ENCODE results near the gene BMPER.

Gene BMPER

GRCh38 chr7:34067005-34067778 lies 161.9 kb downstream of the BMPER start:
- no peak for FAIRE-seq

DNA sequence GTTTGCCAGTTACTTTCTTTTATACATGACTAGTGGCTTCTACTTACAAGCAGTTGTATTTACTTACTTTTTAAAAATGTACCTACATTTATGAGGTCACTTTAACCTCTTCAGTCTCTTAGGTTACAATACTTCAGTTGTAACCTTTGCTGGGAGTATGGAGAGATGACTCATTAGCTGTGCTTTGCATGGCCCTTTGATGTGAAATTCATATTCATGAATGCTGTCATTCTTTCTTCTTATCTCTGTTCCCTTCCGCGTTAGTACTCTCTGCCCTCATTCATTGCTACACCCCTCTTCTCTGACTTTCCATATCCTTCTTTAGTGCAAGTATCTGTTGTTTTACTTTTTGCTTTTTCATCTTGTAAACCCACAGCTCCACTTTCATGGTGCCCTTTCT lies 164.3 kb downstream of the BMPER start:
- no peak for FAIRE-seq

GRCh38 chr7:34070511-34071323 lies 165.4 kb downstream of the BMPER start:
- no peak for FAIRE-seq

DNA sequence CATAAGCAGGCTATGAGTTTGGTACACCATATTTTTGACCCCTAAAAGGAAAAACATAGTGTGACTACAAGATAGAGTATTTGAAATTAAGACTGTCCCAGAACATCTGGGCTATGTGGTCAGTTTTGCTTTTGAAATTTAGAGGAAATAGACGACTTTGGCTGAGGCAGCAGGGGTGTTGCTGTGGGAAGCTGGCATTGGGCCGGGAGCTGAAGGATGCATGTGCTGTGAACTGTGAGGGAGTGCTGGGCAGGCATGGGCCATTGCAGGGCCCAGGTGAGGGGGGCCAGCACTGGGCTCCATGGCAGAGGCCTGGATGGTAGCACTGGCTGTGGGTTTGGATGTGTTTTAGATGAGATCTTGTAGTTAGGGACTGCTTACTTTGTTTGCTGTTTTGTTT lies 168.3 kb downstream of the BMPER start:
- no peak for FAIRE-seq

- no peak for FAIRE-seq
Measured at GRCh38 chr7:34074421-34074820, 169.1 kb downstream of the BMPER start.

- FAIRE-seq = no peak
Measured at GRCh38 chr7:34075523-34076370, 170.4 kb downstream of the BMPER start.

GRCh38 chr7:34077168-34077567 lies 171.8 kb downstream of the BMPER start:
- no peak for FAIRE-seq

DNA sequence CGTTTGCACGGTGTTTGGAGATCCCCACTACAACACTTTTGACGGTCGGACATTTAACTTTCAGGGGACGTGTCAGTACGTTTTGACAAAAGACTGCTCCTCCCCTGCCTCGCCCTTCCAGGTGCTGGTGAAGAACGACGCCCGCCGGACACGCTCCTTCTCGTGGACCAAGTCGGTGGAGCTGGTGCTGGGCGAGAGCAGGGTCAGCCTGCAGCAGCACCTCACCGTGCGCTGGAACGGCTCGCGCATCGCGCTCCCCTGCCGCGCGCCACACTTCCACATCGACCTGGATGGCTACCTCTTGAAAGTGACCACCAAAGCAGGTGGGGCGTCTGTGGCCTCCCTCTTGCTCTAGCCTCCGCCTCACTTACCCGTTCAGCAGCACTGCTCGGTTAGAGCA lies 173.5 kb downstream of the BMPER start:
- no peak for FAIRE-seq

DNA sequence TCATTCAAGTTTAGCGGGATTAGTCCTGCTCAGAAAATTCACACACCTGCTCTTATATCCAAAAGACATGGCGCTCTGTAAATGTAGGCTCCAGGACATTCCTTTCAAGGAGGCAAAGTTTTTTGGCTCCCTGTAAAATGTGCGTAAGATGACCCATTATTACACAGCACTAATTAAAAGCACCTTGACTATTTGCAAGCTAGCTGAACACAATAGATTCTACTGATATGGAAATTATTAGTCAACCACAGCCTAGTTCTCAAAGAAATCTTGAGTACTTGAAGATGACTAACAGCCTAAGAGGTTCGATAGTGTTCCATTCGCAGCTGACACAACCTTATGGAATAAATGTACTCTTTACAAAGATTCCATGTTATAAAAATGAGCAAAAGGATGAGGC lies 175.2 kb downstream of the BMPER start:
- no peak for FAIRE-seq

GRCh38 chr7:34081935-34082334 lies 176.6 kb downstream of the BMPER start:
- FAIRE-seq = no peak

DNA sequence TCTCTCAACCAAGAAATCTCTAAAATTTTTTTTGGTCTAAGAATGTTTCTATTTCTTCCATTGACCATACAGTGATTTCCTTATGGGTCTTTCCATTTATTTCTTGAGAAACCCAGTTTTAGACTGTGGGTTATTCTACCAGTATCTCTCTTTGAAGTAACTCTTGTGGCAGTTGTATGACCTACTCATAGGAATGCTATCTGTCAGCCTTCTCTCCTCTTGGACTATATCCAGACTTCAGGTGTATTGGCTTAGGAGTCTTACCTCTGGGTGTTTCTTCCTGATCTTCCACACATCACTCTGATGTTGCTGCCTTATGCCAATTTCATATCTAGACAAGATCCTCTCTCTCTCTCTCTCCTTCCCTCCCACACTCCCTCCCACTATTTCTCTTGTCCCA lies 178.1 kb downstream of the BMPER start:
- FAIRE-seq = no peak

GRCh38 chr7:34084651-34085050 lies 179.3 kb downstream of the BMPER start:
- no peak for FAIRE-seq

DNA sequence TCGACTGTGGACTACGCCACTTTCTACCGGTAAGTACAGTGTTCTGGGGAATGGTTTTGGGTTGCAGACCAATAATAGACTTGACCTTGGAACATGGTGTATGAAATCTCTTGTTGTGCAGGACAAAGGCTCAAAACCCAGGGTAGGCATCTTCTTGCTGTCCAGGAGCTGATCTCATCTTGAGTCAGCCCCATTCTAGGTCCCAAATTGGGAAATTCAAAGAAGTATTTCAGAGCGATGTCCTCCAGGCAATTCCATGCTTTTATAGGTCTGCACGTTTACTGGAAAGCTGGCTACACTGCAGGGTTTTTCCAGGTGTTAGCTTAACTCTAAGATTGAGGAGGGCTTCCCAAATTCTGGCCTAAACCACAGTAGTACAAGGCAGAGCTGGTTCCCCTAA lies 180.7 kb downstream of the BMPER start:
- FAIRE-seq = no peak

GRCh38 chr7:34086981-34087380 lies 181.6 kb downstream of the BMPER start:
- FAIRE-seq = no peak

GRCh38 chr7:34087892-34088891 lies 182.9 kb downstream of the BMPER start:
- no peak for FAIRE-seq

DNA sequence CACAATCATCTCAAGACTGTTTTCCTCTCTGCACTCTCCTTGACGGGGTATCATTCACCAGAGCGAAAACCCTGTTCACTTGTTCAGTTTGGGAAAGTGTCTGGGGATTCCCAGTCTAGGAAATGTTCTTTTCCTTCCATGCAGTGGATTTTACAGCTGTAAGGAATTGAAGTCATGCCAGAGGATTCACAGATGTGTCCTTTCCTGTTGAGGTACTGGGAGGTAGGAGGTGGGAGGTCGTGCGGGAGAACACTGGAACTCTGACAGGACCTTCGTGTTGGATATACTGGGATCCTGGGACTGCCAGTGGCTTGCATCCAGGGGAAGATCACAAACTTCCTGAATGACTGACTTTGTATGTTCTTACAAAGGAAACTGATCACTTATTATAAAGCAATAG lies 185.5 kb downstream of the BMPER start:
- no peak for FAIRE-seq

DNA sequence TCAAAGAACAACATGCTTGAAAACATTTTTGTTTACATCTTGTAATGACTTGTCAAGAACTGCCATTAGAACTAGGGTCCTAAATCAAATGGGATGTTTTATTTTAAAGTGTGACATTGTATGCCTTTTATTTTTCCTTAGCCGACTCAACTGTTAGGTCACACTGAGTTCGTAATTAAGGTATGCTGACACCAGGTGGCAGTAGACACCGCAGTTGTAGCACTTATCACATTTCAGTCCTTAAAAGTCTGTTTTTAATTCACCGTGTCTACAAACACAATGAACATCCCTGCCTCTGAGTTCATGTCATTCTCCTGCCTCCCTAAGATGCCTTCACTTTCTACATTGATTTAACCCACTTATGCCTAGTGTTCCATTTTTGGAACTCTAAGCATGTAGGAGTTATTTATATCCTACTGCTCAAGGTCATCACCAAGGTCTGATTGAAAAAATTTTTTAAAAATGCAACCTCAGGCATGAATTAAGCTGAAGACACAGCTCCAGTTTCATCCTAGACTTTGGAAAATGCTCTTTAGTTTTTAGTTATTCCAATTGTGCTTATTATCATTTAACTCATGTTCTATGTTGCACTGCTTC lies 186.1 kb downstream of the BMPER start:
- no peak for FAIRE-seq

DNA sequence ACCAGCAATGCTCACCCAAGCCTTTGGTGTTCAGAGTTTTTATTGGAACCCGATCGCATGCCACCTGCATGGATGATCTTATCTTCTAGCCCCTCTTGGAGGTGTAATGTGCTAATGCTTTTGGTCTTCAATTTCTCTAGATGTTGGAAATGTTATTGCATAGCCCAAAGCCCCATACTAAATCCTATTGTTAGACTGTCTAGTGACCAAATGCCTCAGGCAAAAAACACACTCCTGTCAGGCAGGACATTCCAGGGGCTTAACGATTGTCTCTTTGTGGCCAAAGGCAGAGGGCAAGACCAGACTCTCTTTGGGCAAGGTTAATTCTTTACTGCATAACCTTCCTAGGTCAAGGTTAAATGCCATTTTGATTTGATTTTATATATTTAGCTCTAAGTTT lies 187.9 kb downstream of the BMPER start:
- FAIRE-seq = no peak

DNA sequence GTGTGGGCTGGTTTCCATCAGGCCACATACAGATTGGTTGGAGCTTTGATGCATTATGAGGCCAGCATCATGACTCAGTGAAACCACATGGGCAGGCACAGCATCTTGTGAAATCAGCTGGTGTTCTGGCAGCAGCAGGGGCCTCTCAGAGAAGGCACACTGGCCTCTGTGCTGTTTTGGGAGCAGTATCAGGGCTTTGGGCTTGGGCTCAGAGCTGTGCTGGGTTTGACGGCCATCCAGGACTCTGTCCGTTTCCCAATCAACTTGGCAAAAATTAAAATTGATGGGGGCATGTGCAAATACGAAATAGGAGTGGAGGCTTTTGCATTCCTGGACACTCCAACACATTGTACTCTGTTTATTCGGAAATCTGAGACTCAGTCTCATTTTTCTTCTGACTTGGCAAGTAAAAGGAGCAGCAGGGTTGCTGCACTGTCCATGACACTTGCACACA lies 190.9 kb downstream of the BMPER start:
- FAIRE-seq = no peak

DNA sequence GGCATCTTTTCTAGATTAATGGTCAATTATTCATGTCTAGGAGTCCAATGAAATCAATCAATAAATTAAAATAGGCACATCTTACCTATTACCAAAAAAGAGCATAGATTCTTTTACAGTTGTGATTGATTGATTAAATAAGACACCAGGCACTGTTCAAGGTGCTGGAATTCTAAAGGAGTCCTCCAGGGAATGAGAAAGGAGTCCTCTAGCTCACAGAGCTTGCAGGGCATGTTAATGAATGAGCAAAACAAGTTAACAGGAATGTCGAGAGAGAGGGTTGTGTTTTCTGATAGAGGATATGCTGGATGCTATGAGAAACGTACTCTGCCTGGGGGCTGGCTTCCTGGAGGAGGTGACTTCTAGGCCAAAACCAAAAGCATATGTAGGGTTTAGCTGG lies 191.4 kb downstream of the BMPER start:
- no peak for FAIRE-seq

- FAIRE-seq = no peak
Measured at GRCh38 chr7:34100661-34101060, 195.3 kb downstream of the BMPER start.

- no peak for FAIRE-seq
Measured at GRCh38 chr7:34104115-34104514, 198.8 kb downstream of the BMPER start.

Data from colon (tissue), 2 donors.